Mononuclear cell (primary cell): ENCODE data around the gene SPTBN1. TPM values are rescaled to one million over a fixed set of nuclear protein-coding genes. Genes with fewer than 3 reads are reported as not detected.

Source experiments
- H3K27me3 ChIP-seq: 2 replicates; pipeline ENCODE4 v1.6.0; 2011; ENCODE audit warnings: low read length, control low read depth; ENCODE audit not compliant: insufficient read depth
- H3K4me1 ChIP-seq: 2 replicates; pipeline ENCODE4 v1.5.1; 2011; ENCODE audit warnings: mild to moderate bottlenecking, low read length, control low read depth; ENCODE audit not compliant: insufficient read depth
- H3K4me3 ChIP-seq: 2 replicates; pipeline ENCODE4 v1.5.1; 2011; ENCODE audit warnings: mild to moderate bottlenecking, low read length, moderate library complexity
- H3K9me3 ChIP-seq: 2 replicates; pipeline ENCODE4 v1.5.1; 2011; ENCODE audit warnings: low read depth, mild to moderate bottlenecking, control low read depth, low read length
- total RNA-seq: library from RNA; depleted of rRNA; stranded (reverse); fragments of >200 nt; gene quantifications from one replicate; pipeline ENCODE4 v1.2.3, GENCODE V29; 2012

SPTBN1 gene
- total RNA-seq, result 107 TPM

- no peaks in the 10 kb centered on the region for H3K9me3 ChIP-seq
- H3K4me1 ChIP-seq, result peaks cover 18% of the 10 kb centered on the region
- H3K27me3 ChIP-seq, result peaks cover 66% of the 10 kb centered on the region
- H3K4me3 ChIP-seq, result no peak within 1 kb of the TSS
These were observed at the start of gene SPTBN1 for GRCh38 chr2:54455563-54456361. Gene SPTBN1, plus strand, starts transcription at chr2:54456327. Its CDS starts 70,092 bp downstream, at chr2:54526419.

GRCh38 chr2:54407693-54408092 is 48.4 kb upstream of the SPTBN1 start:
- peaks cover 29% of the 10 kb centered on the region for H3K27me3 ChIP-seq
- H3K9me3 ChIP-seq, result no peaks in the 10 kb centered on the region
- peaks cover 6% of the 10 kb centered on the region for H3K4me1 ChIP-seq
- H3K4me3 ChIP-seq, result no peak overlapping the region

GRCh38 chr2:54408288-54408687 is 47.8 kb upstream of the SPTBN1 start:
- Histone ChIP-seq H3K4me1 (peaks cover 6% of the 10 kb centered on the region), H3K4me3 (no peak overlapping the region), H3K27me3 (peaks cover 25% of the 10 kb centered on the region), H3K9me3 (no peaks in the 10 kb centered on the region)

GRCh38 chr2:54409752-54410151 is 46.4 kb upstream of the SPTBN1 start:
- peaks cover under 1% of the 10 kb centered on the region for H3K4me1 ChIP-seq
- no peaks in the 10 kb centered on the region for H3K9me3 ChIP-seq
- no peak overlapping the region for H3K4me3 ChIP-seq
- H3K27me3 ChIP-seq, result peaks cover 25% of the 10 kb centered on the region

GRCh38 chr2:54411801-54412354 is 44.2 kb upstream of the SPTBN1 start:
- Histone ChIP-seq H3K4me1 (no peaks in the 10 kb centered on the region), H3K27me3 (peaks cover 28% of the 10 kb centered on the region), H3K4me3 (no peak overlapping the region), H3K9me3 (no peaks in the 10 kb centered on the region)

GRCh38 chr2:54416166-54416813 is 39.8 kb upstream of the SPTBN1 start:
- H3K9me3 ChIP-seq, result no peaks in the 10 kb centered on the region

GRCh38 chr2:54416938-54417337 is 39.2 kb upstream of the SPTBN1 start:
- no peaks in the 10 kb centered on the region for H3K9me3 ChIP-seq
- H3K27me3 ChIP-seq, result peaks cover 6% of the 10 kb centered on the region
- peaks cover 2% of the 10 kb centered on the region for H3K4me1 ChIP-seq
- no peak overlapping the region for H3K4me3 ChIP-seq

More at GRCh38 chr2:54416166-54416813, 39.8 kb upstream of the SPTBN1 start:
- Histone ChIP-seq H3K4me3 (no peak overlapping the region), H3K27me3 (peaks cover 9% of the 10 kb centered on the region), H3K4me1 (no peaks in the 10 kb centered on the region)

GRCh38 chr2:54417577-54417976 is 38.5 kb upstream of the SPTBN1 start:
- Histone ChIP-seq H3K4me1 (peaks cover 5% of the 10 kb centered on the region), H3K27me3 (peaks cover 6% of the 10 kb centered on the region), H3K9me3 (no peaks in the 10 kb centered on the region), H3K4me3 (no peak overlapping the region)

- Histone ChIP-seq H3K4me3 (no peak overlapping the region), H3K9me3 (no peaks in the 10 kb centered on the region), H3K4me1 (peaks cover 5% of the 10 kb centered on the region)
These were observed 36.7 kb upstream of the SPTBN1 start for GRCh38 chr2:54419388-54419787.

GRCh38 chr2:54419855-54420523 is 36.1 kb upstream of the SPTBN1 start:
- H3K4me3 ChIP-seq, result no peak overlapping the region
- H3K4me1 ChIP-seq, result peaks cover 5% of the 10 kb centered on the region
- H3K27me3 ChIP-seq, result peaks cover 10% of the 10 kb centered on the region
- H3K9me3 ChIP-seq, result no peaks in the 10 kb centered on the region

More at GRCh38 chr2:54419388-54419787, 36.7 kb upstream of the SPTBN1 start:
- peaks cover 12% of the 10 kb centered on the region for H3K27me3 ChIP-seq

- Histone ChIP-seq H3K4me3 (no peak overlapping the region), H3K9me3 (no peaks in the 10 kb centered on the region)
These were observed 35.5 kb upstream of the SPTBN1 start for GRCh38 chr2:54420524-54421172.

GRCh38 chr2:54422072-54422581 is 34.0 kb upstream of the SPTBN1 start:
- H3K9me3 ChIP-seq, result no peaks in the 10 kb centered on the region
- H3K4me3 ChIP-seq, result no peak overlapping the region
- peaks cover 5% of the 10 kb centered on the region for H3K4me1 ChIP-seq
- peaks cover 7% of the 10 kb centered on the region for H3K27me3 ChIP-seq

More at GRCh38 chr2:54420524-54421172, 35.5 kb upstream of the SPTBN1 start:
- peaks cover 7% of the 10 kb centered on the region for H3K27me3 ChIP-seq
- H3K4me1 ChIP-seq, result peaks cover 5% of the 10 kb centered on the region

GRCh38 chr2:54423213-54423612 is 32.9 kb upstream of the SPTBN1 start:
- peaks cover 7% of the 10 kb centered on the region for H3K27me3 ChIP-seq
- H3K9me3 ChIP-seq, result no peaks in the 10 kb centered on the region
- H3K4me3 ChIP-seq, result no peak overlapping the region
- peaks cover 5% of the 10 kb centered on the region for H3K4me1 ChIP-seq

GRCh38 chr2:54424555-54425163 is 31.5 kb upstream of the SPTBN1 start:
- Histone ChIP-seq H3K4me1 (peaks cover 6% of the 10 kb centered on the region), H3K27me3 (peaks cover 7% of the 10 kb centered on the region), H3K9me3 (no peaks in the 10 kb centered on the region), H3K4me3 (no peak overlapping the region)
